ENCODE results near the gene AHNAK.
A peak's percentile ranks its signal among the peaks of the same experiment; 100 is the strongest.
"Not testable (repeated sequence)": the region's sequence is repeated elsewhere in the genome, so short reads cannot be mapped to it uniquely, and the experiment has no call there.

AHNAK gene

DNA sequence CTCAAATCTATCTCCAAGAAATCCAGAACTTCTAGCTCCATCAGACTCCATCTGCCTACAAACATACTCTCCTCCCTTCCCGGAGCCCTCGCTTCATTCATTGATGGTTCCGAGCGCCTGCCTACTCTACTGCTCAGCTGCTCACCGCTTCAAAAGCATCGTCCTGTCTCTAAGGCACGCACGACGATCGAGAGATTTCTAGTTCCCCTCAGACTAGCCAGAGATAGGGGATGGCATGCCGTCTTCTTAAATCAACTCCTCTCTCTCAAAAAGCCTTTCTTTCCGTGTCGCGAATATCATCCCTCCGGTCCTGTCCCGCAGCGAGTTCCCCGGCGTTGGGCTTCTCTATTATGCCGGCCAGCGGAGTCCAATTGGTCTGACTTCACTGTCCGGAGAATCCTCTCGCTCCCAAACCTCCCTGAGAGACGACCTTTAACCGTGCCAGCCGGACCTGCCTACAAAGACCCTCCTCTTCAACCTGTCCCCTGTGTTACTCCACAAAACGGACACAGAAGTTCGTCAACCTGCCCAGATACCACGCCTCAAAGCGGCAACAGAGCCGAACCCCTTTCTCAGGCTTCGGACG lies 26.5 kb upstream of the AHNAK start:
- no peak for DNase-seq

DNA sequence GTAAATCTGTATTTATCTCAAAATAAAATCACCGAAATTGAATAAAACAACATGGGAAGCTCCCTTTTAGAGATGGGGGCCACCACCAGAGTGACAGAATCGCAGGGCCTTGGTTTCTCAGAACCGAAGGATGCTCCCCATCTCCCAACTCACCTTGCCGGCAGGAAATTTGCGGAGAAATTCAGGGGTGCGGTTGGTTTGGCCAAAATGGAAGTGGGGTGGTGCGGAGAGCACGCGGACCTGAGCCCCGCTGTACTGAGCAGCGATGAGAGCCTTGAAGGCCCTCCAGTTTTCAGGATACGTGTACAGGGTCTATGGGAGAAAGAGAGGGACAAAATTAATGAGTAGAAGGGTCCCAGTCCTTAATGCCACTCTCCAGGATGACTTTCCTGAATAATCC lies 25.8 kb upstream of the AHNAK start:
- DNase-seq: no peak

DNA sequence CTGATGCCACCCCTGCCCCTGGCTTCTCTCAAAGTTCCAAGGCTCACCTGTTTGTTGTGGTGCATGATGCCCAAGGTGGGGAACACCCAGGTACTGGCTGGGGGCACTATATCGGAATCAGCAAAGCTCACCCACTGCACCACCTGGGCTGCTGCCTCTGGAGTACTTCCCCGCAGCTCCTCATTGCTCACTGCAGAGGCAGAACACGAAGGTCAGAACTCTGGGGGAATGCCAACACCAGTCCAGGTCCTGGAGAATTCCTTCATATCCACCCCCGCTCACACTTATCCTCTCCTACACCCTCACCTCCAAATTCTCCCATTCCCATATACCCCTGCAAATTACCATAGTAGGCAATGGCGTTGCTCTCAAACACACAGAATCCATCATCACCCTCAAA lies 24.9 kb upstream of the AHNAK start:
- not testable (repeated sequence) for DNase-seq

DNA sequence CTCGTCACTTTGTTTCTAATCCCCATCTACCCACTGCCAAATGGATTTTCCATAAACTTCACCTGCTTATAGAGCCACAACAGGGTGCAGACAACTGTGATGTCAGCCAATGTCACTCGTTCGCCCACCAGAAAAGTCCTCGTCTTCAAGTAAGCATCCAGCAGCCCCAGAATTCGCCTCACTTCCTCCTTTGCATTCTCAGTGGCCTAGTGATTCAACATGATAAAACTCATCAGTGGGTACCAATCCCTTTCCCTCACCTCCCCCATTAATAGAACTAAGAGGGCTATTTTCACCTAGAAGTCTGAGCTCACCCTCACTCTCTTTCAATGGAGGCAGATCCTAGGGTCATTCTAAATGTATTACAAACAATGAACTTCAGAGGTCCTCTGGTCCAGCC lies 24.3 kb upstream of the AHNAK start:
- not testable (repeated sequence) for DNase-seq

DNA sequence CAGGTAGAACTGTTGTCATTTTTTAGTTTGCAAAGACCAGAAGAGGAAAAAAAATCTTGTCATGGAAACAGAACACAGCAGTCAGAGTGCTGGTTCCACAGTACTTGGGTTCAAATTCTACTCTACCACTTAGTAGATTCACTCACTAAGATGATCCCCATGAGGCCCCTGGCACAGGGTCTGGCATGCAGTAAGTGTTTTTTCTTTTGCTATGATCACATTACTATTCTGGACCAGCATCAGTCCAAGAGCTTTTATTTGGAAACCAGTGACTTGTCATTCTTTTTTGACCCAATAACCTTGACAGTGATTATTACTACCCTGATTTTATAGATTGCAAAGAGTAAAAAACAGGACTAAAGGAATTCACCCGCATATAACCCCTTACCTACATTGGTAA lies 23.0 kb upstream of the AHNAK start:
- no peak for DNase-seq

DNA sequence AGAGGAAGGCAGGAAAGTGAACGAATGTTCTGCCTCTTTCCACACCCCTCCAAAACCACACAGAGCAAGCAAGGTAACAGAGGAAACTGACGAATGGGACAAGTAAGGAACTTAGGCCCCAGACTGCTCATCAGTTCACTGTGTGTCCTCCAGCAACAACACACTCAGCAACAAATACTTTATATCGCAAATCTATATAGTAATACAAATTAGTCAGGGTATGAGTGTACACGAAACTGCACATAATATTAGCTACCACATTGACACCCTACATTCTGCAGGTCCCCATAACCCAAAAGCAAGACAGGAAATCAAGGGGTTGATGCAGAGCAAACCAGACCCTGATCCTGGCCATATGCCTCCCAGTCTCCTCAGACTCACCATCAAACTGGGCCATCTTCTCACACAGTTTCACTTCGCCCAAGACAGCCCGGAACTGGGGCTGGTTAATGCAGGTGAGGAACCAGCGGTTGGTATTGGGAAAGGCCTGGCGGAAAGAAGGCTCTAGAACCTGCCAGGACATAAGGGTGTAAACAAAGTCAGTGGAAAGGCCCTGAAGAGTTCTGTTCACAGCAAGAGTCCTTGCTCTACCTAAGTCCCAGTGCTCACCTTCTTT lies 20.5 kb upstream of the AHNAK start:
- DNase-seq: no peak

DNA sequence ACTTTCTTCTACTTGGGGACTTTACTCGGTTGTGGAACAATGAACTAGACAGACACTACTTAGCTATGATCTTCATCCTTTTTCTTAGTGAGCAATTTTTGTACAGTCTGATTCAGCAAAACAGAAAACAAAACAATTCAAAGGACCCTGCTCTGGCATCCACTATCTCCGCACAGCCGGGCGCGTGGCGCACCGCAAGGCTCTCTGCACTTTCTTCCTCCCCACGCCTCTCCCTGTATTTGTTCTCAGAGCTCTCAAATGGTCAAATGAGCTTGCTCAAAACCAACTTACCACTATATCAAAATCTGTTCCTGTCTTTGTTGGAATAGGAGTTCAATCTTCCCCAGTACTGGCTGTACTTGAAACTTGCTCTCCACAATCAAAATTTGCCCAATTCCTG lies 19.6 kb upstream of the AHNAK start:
- no peak for DNase-seq

DNA sequence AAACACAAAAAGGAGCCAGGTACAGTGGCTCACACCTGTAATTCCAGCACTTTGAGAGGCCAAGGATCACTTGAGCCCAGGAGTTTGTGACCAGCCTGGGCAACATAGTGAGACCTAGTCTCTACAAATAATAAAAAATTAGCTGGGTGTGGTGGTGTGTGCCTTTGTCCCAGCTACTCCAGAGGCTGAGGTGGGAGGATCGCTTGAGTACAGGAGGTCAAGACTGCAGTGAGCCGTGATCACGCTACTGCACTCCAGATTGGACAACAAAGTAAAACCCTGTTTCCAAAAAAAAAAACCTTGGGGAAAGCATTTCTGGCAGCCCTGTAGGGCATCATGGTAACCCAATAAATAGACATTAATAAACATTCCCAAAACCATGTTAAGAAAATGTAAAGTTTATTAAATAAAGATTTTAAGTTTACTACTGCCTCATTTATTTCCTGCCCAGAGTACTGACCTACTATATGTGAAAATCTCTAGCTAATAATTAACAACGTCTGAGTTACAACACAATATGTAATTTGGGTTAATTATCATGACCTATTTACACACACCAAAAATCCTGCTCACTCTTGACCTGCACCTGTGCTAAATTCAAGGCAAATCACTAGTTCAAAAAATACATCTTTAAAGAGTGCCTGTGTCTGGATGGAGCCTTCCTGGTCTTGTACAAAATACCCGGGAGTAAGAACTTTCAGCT lies 18.6 kb upstream of the AHNAK start:
- DNase-seq: no peak

DNA sequence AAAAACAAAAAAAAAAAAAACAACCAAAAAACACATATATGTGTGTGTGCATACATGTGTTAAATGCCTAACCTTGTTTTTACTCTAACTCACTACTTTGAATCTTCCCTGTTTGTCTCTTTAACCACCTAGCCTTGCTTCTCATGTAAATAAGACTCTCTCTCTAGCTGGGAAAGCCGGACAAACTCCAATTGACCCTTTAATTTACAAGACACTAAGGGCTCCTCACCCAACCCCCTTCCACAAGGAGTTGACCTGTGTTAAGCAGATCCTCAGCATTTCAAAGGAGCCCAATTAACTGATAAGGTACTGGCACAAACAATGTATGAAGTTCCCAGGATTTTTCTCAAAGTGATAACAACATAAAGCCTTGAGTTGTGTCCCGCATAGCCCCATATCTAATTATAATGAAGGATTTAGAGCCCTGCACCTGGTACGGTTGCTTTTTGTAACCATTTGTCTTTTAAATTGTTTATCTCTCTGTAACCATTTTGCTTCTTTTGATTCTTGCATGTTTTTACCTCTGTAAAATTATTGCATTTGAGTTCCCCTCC lies 15.1 kb upstream of the AHNAK start:
- not testable (repeated sequence) for DNase-seq

DNA sequence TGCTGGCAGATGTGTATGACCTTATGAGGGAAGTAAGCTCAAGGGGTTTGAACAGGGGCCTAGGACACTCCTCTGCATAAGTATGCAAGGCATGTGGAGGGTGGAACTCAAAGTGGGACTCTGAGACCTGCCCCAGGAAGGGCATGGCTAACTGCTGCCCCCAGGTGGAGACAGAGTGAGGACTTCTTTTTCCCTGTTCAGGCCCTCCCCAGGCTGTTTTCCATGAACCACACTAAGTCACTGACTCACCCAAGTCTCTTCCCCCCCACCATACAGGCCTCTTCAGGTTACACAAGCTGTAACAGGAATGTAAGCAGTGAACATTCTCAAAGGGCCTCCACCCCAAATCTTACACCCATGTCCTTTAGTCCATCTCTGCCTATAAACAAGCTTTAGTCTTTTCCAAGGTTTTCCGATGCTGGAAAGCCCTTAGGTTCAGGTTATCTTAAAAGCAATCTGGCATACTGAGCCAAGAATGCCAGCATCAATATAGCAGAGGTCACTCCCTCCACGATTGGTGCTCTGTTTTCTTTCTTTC lies 14.0 kb upstream of the AHNAK start:
- DNase-seq: peak; percentile 90 to 94

DNA sequence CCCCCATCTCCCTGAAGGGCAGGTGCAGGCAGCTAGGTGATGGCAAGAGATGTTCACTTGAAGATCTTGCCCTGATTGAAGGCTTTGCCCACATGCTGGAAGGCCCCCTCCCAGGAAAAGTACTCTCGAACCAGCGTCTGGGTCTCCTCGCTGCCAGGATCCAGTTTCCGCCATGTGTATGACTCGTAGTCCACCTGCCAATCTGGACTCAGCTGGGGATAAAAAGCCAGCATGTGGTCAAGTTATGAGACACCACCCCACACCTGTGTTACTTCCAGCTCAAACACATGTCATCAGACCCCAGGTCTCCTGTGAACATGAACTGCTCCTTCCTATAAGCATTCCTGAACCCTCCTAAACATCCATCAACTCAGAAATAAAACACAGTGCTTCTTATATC lies 13.0 kb upstream of the AHNAK start:
- not testable (repeated sequence) for DNase-seq

DNA sequence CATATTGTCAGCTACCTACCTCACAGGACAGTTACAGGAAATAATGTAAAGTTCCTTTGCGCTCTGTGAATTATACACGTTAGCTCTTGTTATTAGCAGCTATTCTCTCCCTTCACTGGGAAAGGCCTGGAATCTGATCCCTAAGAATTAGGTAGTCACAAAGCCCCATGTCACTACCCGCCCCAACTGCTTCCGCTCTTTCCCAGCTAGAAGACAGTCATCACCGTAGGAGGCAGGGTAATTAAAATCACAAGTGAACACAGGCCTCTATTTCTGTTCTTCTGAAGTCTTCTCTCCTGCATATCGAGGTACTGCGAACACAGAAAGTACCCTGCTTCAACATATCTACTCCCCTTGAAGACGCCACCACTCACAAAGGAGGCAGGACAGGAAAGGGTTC lies 12.6 kb upstream of the AHNAK start:
- DNase-seq: no peak

DNA sequence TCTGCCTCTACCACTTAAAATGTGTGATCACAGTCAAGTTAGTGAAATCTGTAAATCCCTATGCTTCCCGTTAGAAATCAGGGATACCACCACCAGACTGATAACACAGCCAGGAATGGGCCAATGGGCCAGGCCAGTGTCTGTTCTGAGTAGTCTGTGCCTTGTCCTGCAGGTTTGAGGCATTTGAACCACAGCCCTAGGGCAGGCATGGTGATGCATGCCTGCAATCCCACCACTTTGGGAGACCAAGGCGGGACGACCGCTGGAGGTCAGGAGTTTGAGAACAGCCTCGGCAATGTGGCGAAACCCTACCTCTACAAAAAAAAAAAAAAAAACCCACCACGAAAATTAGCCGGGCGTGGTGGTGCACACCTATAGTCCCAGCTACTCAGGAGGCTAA lies 12.1 kb upstream of the AHNAK start:
- no peak for DNase-seq

DNA sequence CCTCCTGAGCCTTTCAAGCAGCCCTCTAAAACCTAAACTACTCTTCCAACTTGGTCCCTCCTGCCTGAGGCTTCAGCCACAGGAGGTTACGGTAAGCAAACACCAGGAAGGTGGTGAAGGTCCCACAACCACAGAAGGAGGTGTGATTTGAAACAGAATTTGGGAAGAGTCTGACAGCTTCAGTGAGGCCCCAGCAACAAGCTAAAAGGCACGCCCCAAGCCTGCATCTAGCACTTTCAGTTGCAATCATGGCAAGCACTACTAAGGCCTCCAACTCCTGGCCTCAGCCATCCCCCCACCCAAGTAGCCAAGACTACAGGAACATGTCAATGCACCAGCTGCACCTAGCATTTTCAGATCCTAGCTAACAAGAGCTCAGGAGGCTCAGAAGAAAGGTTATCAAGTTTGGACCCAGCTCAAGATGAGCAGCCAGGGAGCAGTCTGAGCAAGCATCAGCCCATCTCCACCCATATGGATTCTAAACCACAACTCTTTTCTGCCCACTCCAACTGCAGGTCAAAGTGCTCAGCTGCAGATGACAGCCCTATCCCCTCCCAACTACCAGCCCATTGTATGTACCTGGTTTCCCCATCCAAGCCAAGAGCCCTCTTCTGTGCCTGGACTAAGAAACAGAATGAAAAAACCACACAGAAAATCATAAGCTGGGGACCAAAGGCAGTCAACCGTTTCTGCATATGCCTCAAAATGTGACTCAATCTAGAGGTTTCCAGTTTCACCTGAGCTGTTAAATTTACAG lies 10.4 kb upstream of the AHNAK start:
- peak in 1 of 2 experiments; percentile 40 for DNase-seq

DNA sequence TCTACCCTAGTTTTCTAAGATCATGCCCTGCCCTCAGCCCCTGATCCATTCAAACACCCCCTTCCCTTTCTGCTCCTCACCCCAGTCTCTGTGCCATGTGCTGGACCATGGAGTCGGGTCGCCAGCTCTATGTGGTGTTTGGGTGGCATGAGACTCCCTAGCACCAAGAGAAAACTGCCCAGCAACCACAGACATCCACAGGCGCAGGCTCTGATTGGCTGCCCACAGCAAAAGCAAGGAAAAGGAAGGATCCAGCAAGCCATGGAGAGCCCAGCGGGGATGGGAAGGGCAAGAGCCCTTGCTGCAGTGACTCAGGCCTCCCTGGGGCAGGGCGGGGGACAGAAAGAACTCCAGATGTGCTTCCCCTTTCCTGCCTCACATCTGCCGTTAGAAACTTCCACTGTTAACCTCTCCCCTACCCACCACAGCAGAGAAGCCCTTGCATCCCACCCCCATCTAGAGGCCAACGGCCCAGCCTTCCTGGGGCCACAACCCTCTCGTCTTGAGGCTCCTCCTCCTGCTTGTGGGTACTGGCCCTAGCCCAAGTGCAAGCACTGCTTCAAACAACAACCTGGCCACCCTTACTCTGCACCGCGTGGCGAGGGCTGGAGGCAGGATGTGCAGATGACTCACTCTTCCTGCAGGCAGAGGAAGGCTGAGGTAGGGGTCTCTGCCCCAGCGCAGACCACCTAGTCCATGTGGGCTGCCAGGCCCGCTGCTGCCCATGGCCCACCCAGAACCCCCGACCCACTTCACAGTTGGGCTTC lies 9.7 kb upstream of the AHNAK start:
- DNase-seq: peak; percentile 95 to 97

DNA sequence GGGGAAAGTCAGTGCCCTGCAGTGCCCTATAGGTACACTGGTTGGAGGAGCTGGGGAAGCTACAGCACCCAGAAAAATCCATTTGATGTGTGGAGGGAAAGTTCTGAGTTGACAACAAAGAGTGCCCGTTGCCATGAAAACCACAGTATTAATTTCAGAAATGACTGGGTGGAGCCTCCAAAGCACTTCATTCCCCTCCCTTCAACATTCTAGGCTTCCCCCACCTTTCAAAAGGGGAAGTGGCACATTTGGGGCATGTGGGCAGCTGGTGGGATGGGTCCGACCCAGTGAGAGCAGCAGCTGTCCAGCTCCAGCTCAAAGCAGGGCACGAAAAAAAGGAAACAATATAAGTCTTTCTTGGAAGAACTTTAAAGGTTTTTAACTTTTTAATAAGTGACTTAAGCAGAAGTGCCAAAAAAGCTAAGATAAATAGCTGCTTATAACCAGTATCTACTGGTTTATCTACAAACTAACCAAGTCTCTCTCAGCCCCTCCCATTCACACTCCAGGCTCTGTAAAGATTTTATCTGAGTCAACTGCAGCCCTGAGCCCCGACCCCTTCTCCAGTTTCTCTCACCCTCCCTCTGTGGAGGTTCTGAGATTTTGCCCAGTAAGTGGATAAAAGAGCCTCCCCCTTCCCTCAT lies 9.0 kb upstream of the AHNAK start:
- DNase-seq: peak in 1 of 2 experiments; percentile 57

DNA sequence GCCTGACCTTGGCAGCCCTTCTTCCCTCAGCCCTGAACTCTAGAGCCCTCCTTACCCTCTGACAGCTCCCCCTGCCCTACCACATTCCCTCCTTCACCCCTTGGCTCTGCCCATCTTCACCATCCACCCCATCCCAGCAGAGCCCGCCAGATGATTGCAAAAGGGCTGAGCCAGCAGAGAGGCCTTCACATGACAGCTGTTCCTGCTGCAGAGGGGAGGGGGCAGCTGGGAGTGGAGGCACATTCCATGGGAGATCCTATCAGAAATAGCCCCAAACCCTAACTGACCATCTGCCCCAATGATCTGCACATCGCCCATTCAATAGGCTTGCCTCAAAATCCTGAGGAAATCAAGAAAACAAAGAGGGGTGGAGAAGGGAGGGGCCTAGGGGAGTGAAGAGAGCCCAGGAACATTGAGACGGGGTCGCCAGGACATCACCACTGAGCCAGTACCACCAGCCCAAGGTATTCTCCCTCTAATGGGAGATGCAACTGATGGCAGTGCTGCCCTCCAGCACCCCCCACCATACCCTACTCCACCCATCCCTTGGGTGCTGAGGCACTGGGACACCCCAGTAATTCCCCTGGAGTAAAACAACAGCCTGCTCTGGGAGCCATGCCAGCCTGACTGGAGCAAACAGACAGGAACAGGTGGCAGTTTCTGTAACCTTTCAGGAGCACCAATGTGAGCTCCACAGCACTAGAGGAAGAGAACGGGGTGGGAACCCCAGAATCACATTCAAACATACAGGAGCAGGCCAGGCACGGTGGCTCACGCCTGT lies 8.0 kb upstream of the AHNAK start:
- no peak for DNase-seq

DNA sequence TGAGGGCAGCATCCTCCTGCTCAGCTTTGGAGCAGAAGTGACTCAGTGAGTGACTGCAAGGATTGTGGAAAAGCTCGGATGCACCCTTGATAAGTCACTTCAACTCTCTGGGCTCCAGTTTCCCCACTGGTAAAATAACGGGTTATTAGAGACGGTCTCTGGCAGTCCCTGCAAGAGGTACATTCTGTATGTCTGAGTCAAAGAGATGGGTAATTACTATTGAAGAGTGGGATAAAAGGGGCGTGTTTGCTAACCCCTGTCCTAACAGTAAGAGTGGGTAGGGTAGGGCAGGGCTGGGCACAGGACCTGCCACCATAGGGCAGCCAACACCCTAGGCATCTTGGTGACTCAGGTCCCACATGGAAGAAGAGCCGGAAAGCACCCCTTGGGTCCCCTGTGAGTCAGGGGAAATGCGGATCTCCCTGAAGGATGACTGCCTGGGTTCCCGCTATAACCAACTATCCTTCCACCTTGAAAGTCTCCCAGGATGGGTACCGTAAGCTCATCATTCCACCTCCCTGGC lies 7.3 kb upstream of the AHNAK start:
- DNase-seq: peak; percentile 77 to 90

DNA sequence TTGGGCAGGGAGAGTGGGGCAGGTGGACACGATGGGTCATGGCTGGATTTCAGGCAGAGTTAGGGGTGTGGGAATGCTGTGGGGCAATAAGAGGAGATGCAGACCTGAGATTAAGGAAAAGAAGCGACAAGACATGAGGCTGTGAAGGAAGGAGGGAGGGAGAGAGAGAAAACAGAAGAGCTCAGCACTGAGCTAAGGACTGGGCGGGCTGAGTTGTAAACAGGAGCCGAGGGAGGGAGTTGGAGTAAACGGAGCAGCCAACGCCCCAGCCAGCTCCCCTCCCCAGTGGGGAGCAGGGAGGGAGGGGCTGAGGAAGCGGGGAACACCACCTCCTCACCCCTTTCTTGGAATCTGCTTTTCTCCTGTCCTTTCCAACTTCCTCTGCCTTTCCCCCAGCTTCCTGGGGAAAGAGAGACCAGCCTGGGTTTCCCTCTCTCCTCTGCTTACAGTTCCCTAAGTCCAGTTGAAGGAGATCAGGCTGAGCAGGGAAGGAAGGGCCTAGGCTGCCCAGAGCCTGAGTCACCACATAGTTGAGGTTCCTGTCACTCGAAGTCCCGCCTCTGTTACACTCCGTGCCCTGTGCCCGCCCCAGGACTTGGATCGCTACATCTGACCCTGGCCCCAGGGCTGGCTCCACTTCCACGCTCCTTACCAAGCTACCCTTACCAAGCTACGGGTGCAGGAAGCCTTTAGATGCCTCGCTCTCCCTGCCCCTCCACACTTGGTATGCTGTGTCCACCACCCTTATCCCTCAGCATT lies 6.7 kb upstream of the AHNAK start:
- peak; percentile 93 to 98 for DNase-seq
